HEK293T (cell line): ENCODE results near the gene WSB2.
"Not testable (repeated sequence)": the region's sequence is repeated elsewhere in the genome, so short reads cannot be mapped to it uniquely, and the experiment has no call there.

ENCODE experiments used
- CTCF ChIA-PET: fragments of 350-600 bp; formaldehyde crosslinking; extraction: SDS; loops from one replicate; lab custom pipeline; 2021; ENCODE audit warnings: antibody characterized with exemption, inconsistent platforms; lab: Yijun Ruan, JAX
- POLR2A ChIA-PET: fragments of 350-600 bp; formaldehyde crosslinking; extraction: SDS; loops from one replicate; lab custom pipeline; 2020; ENCODE audit warnings: antibody characterized with exemption, inconsistent platforms; lab: Yijun Ruan, JAX
- DNase-seq: peaks from one replicate; pipeline ENCODE4 v3.0.0; 2012; ENCODE audit warnings: mixed read lengths; ENCODE audit errors: extremely low spot score
- ARNT ChIP-seq: fragments of 450-650 bp; IDR thresholded peaks from 2 replicates; pipeline ENCODE4 v1.6.1; 2017; ENCODE audit warnings: mild to moderate bottlenecking
- BHLHE40 ChIP-seq: fragments of 450-650 bp; IDR thresholded peaks from 2 replicates; pipeline ENCODE4 v1.6.1; 2016; ENCODE audit warnings: mild to moderate bottlenecking, moderate library complexity, borderline replicate concordance
- CTBP1 ChIP-seq: fragments of 450-650 bp; IDR thresholded peaks from 2 replicates; pipeline ENCODE4 v1.6.1; 2016; ENCODE audit warnings: borderline replicate concordance
- ELF4 ChIP-seq: fragments of 450-650 bp; IDR thresholded peaks from 2 replicates; pipeline ENCODE4 v1.6.1; 2017; ENCODE audit warnings: antibody characterized with exemption
- FOXA1 ChIP-seq: fragments of 450-650 bp; IDR thresholded peaks from 2 replicates; pipeline ENCODE4 v1.6.1; 2016; ENCODE audit warnings: mild to moderate bottlenecking
- FOXK2 ChIP-seq: fragments of 450-650 bp; IDR thresholded peaks from 2 replicates; pipeline ENCODE4 v1.6.1; 2016; ENCODE audit warnings: mild to moderate bottlenecking
- FOXM1 ChIP-seq: fragments of 450-650 bp; IDR thresholded peaks from 2 replicates; pipeline ENCODE4 v1.6.1; 2017; ENCODE audit warnings: mild to moderate bottlenecking, borderline replicate concordance
- HDGF ChIP-seq: fragments of 450-650 bp; IDR thresholded peaks from 2 replicates; pipeline ENCODE4 v1.6.1; 2017; ENCODE audit warnings: antibody characterized with exemption, borderline replicate concordance
- L3MBTL2 ChIP-seq: fragments of 450-650 bp; conservative IDR thresholded peaks from 2 replicates; pipeline ENCODE4 v1.6.1; 2016; ENCODE audit warnings: mild to moderate bottlenecking
- LEF1 ChIP-seq: fragments of 450-650 bp; IDR thresholded peaks from 2 replicates; pipeline ENCODE4 v1.6.1; 2017; ENCODE audit warnings: mild to moderate bottlenecking, borderline replicate concordance
- NFRKB ChIP-seq: fragments of 450-650 bp; IDR thresholded peaks from 2 replicates; pipeline ENCODE4 v1.6.1; 2016; ENCODE audit warnings: mild to moderate bottlenecking, moderate library complexity
- SP1 ChIP-seq: fragments of 450-650 bp; IDR thresholded peaks from 2 replicates; pipeline ENCODE4 v1.6.1; 2017
- SUZ12 ChIP-seq: fragments of 450-650 bp; IDR thresholded peaks from 2 replicates; pipeline ENCODE4 v1.6.1; 2016; ENCODE audit warnings: mild to moderate bottlenecking
- TARDBP ChIP-seq: fragments of 450-650 bp; IDR thresholded peaks from 2 replicates; pipeline ENCODE4 v1.6.1; 2016
- ZNF384 ChIP-seq: fragments of 450-650 bp; IDR thresholded peaks from 2 replicates; pipeline ENCODE4 v1.6.1; 2016
- TF ChIP-seq, protein P1 (sequence below): fragments of 450-650 bp; IDR thresholded peaks from 2 replicates; pipeline ENCODE4 v1.6.1; 2016

WSB2 gene

DNA sequence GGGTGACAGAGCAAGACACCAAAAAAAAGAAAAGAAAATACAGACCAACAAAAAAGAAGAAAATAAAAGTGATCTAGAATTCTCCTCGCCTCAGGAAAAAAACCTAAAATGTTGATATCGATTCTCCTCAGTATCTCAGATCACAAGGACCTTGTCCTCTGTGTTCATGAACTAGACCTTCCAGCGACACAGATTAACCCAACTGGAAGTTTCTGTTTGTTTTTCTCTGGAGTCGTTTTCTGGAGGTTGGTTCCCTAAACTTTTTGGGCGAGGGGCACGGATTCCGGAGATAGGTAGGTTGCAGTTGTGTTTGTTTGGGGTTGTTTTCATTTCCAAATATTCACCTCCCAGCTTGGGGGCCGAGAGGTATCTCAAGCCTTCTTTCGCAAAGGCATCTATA is 45.0 kb downstream of the WSB2 start:
- no peak for DNase-seq
- TF ChIP-seq SP1: no peak
- 0 out of 2 replicates have a peak, but pooled peaks have one; percentile 10 for TF ChIP-seq ARNT
- ChIA-PET CTCF (no interaction called here), POLR2A (interaction anchor here (0.6 to 1.9 kb wide), 11 partner anchors 10 to 138 kb away, joined by 3 to 7 read pairs (median 4); partner anchors contain the start of gene PEBP1)

DNA sequence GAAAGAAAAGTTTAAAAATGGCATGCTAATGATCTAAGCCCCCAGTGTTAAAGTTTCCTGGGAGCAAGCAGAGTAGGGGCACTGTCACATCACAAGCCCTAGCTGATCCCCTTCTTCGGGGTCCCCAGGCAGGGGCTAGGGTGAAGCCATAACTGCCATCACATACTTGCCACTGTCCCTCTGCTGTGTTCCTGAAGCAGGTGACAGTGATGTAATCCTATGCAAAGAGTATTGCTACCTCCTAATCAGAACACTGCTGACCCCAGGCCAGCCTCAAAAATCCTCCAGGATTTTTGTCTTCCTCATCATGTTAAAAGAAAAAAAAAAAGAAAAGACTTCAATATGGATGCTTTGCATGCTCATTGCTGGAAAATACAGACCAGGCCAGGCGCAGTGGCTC is 45.7 kb downstream of the WSB2 start:
- ChIA-PET POLR2A (no interaction called here), CTCF (no interaction called here)
- DNase-seq: no peak

DNA sequence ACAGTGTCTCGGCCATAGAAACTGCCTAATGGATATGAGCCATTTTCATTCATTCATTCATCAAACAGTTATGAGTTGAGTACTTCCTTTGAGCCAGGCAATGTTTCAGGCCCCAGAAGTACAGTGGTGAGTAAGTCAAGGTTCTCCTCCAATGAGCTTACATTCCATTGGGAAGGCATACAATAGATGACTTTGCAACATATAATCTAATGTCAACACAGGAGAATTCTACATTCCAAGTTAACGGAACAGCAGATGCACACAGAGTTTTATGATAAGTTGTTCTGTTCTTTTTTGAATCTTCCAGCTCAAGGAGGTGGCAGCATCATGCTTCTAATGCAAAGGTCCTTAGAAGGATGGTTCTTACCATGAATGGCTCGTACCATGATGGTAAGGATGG is 47.7 kb downstream of the WSB2 start:
- no peak for DNase-seq
- POLR2A ChIA-PET: no interaction called here
- TF ChIP-seq FOXM1: no peak
- TF ChIP-seq CTBP1: no peak
- TF ChIP-seq, protein P1, sequence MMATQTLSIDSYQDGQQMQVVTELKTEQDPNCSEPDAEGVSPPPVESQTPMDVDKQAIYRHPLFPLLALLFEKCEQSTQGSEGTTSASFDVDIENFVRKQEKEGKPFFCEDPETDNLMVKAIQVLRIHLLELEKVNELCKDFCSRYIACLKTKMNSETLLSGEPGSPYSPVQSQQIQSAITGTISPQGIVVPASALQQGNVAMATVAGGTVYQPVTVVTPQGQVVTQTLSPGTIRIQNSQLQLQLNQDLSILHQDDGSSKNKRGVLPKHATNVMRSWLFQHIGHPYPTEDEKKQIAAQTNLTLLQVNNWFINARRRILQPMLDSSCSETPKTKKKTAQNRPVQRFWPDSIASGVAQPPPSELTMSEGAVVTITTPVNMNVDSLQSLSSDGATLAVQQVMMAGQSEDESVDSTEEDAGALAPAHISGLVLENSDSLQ: no peak
- TF ChIP-seq ZNF384: no peak
- TF ChIP-seq HDGF: no peak
- CTCF ChIA-PET: no interaction called here

More for the DNA sequence above, 45.7 kb downstream of the WSB2 start:
- TF ChIP-seq TARDBP (no peak), CTBP1 (no peak), LEF1 (no peak), HDGF (no peak), NFRKB (no peak), FOXA1 (no peak), SP1 (no peak), FOXK2 (no peak), ELF4 (no peak), ARNT (no peak), ZNF384 (no peak), FOXM1 (no peak), BHLHE40 (no peak), SUZ12 (no peak), L3MBTL2 (no peak)

DNA sequence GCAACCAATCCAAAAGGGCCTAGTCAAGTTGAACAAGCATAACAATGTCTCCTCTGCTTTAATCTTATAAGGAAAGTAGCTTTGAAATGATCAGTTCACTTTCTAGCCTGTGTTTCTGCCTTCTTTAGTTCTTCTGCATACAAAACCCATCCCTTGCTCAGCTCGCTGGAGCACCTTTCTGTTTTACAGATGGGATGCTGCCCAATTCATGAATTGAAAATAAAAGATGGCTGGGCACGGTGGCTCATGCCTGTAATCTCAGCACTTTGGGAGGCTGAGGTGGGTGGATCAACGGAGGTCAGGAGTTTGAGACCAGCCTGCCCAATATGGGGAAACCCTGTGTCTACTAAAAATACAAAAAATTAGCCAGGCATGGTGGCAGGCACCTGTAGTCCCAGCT is 49.0 kb downstream of the WSB2 start:
- CTCF ChIA-PET: no interaction called here
- POLR2A ChIA-PET: no interaction called here
- TF ChIP-seq SP1: no peak
- no peak for TF ChIP-seq CTBP1
- no peak for DNase-seq

DNA sequence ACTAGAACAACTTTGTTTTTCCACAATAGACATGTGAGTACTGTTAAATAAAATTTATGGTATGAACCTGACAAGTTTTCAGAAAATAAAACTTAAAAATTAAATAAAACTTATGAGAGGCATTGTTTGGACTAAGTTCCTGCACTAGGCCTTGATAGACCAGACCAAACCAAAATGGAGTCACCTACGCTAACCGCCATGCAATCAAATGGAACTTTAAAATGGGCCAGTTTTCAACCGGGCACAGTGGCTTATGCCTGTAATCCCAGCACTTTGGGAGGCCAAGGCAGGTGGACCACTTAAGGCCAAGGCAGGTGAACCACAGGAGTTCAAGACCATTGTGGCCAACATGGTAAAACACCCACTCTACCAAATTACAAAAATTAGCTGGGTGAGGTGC is 49.6 kb downstream of the WSB2 start:
- no peak for DNase-seq
- no peak for TF ChIP-seq FOXA1
- no peak for TF ChIP-seq ELF4
- no peak for TF ChIP-seq ARNT
- no peak for TF ChIP-seq SP1
- TF ChIP-seq, protein P1: no peak
- no peak for TF ChIP-seq ZNF384
- TF ChIP-seq HDGF: no peak
- TF ChIP-seq LEF1: no peak
- no peak for TF ChIP-seq BHLHE40
- TF ChIP-seq SUZ12: no peak
- TF ChIP-seq FOXK2: no peak
- TF ChIP-seq FOXM1: no peak
- no peak for TF ChIP-seq NFRKB
- TF ChIP-seq L3MBTL2: no peak
- ChIA-PET POLR2A (no interaction called here), CTCF (no interaction called here)

DNA sequence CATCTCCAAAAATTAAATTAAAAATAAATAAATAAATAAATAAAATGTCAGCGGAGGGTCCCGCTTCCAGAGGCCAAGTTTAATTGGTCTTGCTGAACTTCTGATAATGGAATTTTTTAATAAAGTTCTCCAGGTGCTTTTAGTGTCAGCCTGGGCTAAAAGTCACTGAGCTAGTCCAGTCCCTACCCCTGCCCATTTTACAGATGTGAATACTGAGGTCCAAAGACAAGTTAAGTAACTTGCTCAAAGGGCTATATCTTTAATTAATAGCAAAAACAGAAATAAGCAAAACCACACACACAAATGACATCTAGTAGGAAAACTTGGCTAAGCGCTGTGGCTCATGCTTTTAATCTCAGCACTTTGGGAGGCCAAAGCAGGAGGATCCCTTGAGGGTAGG is 50.1 kb downstream of the WSB2 start:
- no peak for DNase-seq
- ChIA-PET CTCF (no interaction called here), POLR2A (no interaction called here)
- no peak for TF ChIP-seq HDGF
- TF ChIP-seq ARNT: no peak
- TF ChIP-seq ELF4: no peak
- TF ChIP-seq TARDBP: no peak

DNA sequence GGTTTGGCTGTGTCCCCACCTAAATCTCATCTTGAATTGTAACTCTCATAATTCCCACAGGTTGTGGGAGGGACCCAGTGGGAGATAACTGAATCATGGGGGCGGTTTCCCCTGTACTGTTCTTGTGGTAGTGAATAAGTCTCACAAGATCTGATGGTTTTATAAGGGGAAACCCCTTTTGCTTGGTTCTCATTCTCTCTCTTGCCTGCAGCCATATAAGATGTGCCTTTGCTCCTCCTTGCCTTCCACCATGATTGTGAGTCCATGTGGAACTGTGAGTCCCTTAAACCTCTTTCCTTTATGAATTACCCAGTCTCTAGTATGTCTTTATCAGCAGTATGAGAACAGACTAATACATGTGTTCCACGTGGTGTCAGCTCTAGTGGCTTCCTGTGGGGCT is 61.2 kb downstream of the WSB2 start:
- POLR2A ChIA-PET, CTCF ChIA-PET, DNase-seq: not testable (repeated sequence)

DNA sequence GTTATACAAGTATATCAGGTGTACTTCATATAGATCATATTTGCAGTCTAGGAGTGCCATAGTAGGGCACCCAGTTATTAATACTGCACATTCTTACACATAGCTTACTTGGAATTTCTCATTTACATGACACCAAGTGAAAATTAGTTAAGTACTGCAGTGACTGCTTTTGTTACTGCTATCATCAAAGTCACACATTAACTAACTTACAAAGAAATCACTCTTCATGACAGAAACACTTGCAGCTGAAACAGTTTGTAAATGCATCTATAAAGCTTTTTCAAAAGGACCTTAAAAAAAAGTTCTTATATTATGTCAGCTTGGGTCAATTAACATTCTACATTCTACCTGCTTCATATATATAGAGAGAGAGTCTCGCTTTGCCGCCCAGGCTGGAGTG is 62.3 kb downstream of the WSB2 start:
- TF ChIP-seq FOXK2: no peak
- TF ChIP-seq BHLHE40: no peak
- no peak for TF ChIP-seq CTBP1
- no peak for TF ChIP-seq ZNF384
- no peak for TF ChIP-seq LEF1
- CTCF ChIA-PET: no interaction called here
- DNase-seq: no peak
- POLR2A ChIA-PET: no interaction called here
